Epithelial cell of proximal tubule (primary cell): Measurements from ENCODE around the gene DENND2A. TPM values are rescaled to one million over a fixed set of nuclear protein-coding genes. Genes with fewer than 3 reads are reported as not detected.

Source experiments
- DNase-seq: peaks from one replicate; pipeline ENCODE4 v3.0.0-alpha.2; 2011; ENCODE audit warnings: low read depth
- H3K4me3 ChIP-seq: 2 replicates; pipeline ENCODE4 v1.5.1; 2011; ENCODE audit warnings: low read depth, mild to moderate bottlenecking, low read length
- CTCF ChIP-seq: conservative IDR thresholded peaks from 2 replicates; pipeline ENCODE4 v1.5.1; 2012; ENCODE audit warnings: low read depth, mild to moderate bottlenecking, low read length
- total RNA-seq: library from RNA; depleted of rRNA; stranded (reverse); fragments of >200 nt; gene quantifications from 2 replicates; pipeline ENCODE4 v1.2.3, GENCODE V29; 2015

Gene DENND2A
- total RNA-seq, 1 donor from 2014 or later = 27.6 TPM

DNA sequence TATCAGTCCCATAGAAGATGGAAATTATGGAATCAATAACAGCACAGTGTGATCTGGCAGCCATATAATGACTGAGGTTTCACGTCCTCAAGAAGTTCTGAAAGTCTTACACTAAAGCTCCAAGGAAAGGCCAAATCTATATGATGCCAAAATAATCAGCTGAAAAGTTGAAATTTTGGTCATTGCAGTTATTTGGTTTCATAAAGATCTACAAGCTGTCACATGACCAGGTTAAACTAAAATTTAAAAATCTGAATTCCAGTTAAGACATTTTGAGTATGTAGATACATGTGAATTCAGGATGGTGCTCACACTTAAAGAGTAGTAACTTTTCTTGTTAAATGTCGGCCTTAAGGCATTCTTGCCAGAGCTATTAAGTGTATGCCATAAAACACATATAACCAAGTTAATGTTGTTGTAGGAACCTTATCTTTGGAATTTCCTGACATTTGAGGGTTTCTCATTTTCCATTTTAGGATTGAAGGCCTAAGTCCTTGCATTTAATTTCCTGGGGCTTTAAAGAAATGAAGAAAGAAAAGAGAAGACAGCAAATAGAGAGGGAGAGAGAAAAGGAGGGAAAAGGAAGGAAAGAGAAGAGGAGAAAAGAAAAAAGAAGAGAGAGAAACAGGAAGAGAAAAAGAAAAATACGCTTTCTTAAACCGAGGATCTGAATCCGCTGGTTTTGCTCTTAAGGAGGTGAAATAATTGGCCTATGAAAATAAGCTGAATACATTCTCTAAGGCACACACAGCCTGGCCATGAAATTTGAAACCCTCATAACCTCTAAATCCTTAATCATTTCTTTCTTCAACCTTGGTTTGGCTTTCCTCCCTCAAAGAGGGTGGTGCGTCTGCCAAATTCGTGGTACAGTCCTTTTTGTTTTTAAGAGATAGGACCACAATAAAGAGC, 43.8 kb downstream of the DENND2A start:
- H3K4me3 ChIP-seq = no peak overlapping the region
- no peak for DNase-seq
- no peak for TF ChIP-seq CTCF

GRCh38 chr7:140595468-140596092, 45.0 kb downstream of the DENND2A start:
- no peak for DNase-seq
- H3K4me3 ChIP-seq = no peak overlapping the region
- TF ChIP-seq CTCF = peak; percentile 31

DNA sequence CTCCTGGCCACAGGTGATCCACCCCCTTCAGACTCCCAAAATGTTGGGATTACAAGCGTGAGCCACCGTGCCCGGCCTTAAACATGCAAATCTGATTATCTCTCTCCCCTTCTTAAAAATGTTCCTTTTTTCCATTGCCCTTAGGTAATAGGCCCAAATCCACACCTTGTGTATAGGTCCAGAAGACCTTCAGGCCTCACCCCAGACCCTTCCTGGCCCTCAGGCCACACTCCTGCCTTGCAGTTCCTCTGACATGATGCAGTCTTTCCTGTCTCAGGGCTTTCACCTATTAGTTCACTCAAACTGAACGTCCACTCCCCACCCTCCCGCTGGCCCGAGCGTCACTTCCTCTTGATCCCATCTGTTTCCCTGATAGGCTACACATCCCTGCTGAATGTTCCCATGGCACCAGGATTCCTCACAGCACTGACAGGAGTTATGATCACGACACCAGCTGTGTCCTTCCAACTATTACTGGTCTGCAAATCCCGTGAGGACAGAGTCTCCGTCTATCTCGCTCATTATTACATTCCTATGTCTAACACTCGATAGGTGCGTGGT, 46.4 kb downstream of the DENND2A start:
- DNase-seq = no peak
- no peak overlapping the region for H3K4me3 ChIP-seq
- TF ChIP-seq CTCF = no peak

DNA sequence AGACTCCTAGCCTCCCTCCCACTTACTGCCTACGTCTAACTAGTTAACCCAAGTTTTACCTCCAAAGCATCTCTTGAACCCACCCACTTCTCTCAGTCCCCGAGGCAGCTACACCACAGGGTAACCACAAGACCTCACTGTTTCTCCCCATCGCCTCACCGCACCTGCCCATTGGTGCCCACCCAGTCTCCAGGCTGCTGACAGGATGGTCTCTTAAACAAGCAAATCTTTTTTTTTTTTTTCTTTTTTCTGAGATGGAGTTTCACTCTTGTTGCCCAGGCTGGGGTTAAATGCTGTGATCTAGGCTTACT, 47.0 kb downstream of the DENND2A start:
- no peak for DNase-seq
- no peak for TF ChIP-seq CTCF
- H3K4me3 ChIP-seq = no peak overlapping the region

- no peak overlapping the region for H3K4me3 ChIP-seq
- DNase-seq = no peak
- no peak for TF ChIP-seq CTCF
Measured at GRCh38 chr7:140592964-140593671, 47.5 kb downstream of the DENND2A start.

- no peak for TF ChIP-seq CTCF
- no peak for DNase-seq
Measured at GRCh38 chr7:140591180-140591902, 49.3 kb downstream of the DENND2A start.

More at GRCh38 chr7:140591180-140591902, 49.3 kb downstream of the DENND2A start:
- H3K4me3 ChIP-seq = no peak overlapping the region
